HG03571 (cell line): ENCODE results near the gene DEFB132.

Experiments
- ATAC-seq: cut with Tn5 transposase; IDR thresholded peaks from one replicate; pipeline ENCODE4 v1.9.1; 2021; ENCODE audit not compliant: unreplicated experiment

Gene DEFB132

DNA sequence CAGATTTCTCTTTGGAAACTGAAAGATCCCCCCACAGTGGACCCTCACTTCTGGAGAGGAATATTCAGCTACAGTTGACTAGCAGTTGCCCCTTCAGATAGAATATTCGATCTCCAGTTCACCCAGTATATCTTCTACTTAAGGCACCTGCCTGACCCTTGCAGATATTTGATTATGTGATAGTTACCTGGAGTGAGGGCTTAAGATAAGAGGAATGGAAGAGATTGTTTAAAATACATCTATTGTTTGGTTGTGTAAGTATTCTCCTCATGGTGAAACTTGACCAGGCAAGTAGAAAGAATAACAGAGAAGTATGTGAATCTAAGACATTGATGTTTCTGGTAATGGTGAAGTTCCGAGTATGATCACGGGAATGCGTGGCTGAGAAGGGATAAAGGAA, 38.3 kb downstream of the DEFB132 start:
- ATAC-seq: no peak

DNA sequence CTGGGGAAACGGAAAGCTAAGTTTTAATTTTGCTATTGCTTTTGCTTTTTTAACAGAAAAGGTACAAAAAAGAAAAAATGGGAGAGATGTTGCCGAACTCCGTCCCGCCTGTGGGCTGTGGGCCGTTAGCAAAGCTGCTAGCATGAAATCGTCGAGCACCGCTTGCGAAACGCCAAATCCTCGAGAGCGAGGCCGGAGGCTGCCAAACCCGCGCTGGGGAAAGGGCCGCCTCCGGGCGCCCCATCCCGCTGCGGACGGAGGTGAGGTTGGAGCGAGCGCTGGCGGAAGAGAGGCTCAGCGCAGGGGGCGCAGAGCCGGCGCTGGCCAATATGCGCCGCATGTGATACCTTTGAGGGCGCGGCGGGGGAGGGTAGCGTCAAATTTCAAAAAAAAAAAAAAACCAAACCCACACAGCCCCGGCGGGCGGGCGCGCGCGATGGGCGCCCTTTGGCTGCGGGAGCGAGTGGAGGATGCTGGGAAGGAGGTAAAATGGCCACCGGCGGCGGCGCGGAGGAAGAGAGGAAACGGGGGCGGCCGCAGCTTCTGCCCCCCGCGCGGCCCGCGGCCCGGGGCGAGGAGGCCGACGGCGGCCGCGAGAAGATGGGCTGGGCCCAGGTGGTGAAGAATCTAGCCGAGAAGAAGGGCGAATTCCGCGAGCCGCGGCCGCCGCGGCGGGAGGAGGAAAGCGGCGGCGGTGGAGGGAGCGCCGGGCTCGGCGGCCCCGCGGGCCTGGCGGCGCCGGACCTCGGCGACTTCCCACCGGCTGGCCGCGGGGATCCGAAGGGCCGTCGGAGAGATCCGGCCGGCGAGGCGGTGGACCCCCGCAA, 39.8 kb downstream of the DEFB132 start, which contains the start of gene ZCCHC3:
ZCCHC3 (plus strand) TSS at position 473 of the 827 bp plus-strand sequence; CDS start at position 490, 17 bp downstream.
- peak; percentile 72 for ATAC-seq

DNA sequence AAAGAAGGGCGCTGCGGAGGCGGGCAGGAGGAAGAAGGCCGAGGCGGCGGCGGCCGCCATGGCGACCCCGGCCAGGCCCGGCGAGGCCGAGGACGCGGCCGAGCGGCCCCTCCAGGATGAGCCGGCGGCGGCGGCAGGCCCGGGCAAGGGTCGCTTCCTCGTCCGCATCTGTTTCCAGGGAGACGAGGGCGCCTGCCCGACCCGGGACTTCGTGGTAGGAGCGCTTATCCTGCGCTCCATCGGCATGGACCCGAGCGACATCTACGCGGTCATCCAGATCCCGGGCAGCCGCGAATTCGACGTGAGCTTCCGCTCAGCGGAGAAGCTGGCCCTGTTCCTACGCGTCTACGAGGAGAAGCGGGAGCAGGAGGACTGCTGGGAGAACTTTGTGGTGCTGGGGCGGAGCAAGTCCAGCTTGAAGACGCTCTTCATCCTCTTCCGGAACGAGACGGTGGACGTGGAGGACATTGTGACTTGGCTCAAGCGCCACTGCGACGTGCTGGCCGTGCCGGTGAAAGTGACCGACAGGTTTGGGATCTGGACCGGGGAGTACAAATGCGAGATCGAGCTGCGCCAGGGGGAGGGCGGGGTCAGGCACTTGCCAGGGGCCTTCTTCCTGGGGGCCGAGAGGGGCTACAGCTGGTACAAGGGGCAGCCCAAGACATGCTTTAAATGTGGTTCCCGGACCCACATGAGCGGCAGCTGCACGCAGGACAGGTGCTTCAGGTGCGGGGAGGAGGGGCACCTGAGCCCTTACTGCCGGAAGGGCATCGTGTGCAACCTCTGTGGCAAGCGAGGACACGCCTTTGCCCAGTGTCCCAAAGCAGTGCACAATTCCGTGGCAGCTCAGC, 40.6 kb downstream of the DEFB132 start:
- ATAC-seq: peak; percentile 32

DNA sequence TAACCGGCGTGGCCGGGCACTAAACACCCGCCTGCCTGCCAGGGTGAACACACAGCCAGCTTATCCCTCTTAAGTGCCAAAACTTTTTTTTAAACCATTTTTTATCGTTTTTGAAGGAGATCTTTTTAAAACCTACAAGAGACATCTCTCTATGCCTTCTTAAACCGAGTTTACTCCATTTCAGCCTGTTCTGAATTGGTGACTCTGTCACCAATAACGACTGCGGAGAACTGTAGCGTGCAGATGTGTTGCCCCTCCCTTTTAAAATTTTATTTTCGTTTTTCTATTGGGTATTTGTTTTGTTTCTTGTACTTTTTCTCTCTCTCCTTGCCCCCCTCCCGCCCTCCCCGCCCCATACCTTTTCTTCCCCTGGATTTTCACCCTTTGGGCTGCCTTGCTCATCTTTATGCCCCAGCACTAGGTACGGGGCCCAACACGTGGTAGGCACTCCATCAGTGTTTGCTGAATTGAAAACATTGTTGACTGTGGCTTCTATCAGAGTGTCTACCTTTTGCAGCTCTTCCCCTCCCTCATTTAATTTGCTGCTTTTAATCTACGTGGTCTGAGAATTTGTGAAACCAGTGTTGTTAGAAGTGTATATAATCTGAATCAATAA, 41.4 kb downstream of the DEFB132 start:
- ATAC-seq: no peak

DNA sequence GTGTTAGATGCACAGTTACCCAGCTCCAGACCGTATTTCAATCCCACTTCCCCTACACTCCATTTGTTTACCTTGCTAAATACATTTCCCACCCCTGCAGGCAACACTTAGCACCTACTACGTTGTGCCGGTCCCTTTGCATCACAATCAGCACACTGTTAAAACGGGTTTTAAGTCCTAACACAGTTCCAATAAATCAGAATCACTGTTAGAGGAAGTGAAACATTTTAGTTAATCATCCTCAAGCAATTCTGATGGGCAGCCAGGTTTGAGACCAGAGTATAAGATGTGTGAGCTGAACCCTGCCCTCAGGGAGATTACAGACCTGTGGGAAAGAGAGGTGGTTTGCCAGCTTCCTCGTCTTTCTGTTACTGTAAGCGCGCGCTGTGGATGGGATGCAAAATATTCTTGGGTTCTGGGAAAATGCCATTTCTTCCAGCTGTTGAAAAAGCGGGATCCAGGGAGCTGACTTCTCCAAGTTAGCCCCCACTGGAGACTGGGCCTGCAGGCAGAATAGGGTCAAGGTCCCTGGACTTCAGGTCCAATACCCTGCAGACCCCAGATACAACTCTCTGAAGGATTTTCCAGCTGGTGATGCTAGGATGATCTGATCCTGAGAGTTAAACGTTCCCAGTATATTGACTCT, 42.9 kb downstream of the DEFB132 start:
- ATAC-seq: no peak

DNA sequence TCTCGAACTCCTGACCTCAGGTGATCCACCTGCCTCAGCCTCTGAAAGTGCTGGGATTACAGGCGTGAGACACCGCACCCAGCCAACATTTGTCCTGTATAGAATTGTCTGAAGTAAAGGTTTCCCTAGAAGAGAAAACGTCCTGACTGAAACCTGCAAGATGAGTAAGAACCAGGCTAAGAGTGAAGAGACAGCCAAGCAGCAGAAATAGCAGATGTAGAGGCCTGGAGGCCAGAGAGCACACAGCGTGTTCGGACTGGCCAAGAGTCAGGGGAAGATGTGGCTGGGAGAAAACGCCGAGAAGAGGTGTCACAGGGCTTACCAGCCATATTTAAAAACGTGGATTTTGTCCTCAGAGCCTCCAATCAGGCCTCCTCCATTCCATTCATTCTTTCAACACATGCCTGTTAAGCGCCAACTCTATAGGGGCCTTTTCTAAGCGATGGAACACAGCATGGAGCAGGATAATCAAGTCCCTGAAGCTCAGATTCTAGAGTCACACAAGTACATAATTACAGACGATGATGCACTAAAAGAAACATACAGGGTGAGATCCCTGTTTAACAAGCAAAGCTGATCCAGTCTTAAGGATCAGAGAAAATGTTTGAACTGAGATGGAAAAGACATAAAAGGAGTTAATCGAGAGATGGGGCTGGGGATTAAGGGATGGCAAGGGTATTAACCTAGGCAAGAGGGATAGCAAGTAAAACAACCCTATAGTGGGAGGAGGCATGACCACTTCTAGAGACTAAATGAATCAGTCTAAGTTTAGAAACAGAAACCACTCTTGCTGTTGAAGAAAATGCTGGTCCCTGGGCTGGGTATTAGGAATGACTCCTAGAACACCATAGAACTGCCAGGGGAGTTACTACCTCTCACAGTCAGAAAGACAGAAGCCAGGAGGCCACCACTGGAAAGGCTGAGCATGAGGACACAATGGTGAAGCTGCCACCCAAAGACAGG, 44.6 kb downstream of the DEFB132 start:
- ATAC-seq: no peak

DNA sequence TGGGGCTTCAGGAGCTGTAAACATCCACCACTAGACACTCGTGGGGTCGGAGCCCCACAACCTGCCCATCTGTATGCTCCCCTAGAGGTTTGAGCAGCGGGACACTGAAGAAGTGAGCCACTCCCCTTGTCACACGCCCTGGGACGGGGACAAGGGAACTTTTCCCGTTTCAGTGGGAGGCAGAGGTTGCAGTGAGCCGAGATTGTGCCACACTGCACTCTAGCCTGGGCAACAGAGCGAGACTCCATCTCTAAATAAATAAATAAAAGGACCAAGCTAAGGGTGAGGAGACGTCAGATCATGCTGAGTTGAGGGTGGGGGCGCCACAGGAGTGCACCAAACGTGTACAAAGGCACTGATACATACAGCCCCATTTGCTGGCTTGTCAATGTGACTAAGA, 48.2 kb downstream of the DEFB132 start:
- ATAC-seq: no peak

DNA sequence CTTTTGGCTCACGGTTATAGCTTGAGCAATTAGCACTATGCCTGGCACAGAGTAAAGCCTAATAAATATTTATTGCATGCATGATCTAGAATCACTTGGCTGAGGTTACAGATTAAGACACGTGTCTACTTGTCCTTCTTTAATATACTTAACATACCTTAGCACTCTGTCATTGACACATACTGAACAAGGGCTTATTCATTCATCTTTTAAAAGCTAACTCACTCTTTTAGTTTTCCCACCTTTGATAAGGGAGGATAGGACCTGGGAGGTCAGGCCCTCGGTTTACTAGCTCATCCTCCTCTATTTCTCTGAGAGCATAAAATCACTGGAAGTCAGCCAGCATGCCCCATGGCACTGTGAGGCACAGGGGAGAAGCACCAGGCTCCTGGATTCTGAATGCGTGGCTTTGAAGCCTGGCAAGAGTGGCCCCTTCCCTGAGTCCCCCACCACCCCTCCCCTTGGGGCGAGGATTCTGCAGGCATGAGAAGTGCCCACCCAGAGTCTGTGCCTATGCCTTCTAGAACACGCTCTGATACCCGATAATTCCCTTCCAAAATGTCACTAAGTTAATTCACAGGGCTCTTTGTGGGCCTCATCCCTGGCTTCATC, 51.0 kb downstream of the DEFB132 start:
- no peak for ATAC-seq

DNA sequence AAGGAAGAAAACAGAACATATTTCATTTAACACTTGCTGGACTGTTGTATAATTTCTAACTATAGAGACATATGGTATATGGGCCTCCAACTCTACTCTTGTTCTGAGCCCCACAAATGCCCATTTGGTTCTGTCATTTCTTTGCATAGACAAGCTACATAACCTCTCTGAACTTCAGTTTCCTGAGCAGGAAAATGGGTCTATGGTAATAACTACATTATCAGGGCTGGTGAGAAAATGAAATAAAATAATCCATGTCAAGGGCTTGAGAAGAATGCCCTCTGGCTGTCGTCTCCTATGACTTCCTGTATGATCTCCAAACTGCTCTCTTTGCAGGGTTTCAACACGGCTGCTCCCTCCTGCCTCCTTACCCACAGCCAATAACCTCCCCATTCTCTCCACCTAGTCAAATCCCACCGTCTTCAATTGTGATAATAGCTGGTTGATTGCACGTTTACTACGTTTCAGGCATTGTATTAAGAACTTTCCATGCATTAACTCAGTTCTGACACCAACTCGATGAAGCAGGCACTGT, 51.8 kb downstream of the DEFB132 start:
- ATAC-seq: no peak

DNA sequence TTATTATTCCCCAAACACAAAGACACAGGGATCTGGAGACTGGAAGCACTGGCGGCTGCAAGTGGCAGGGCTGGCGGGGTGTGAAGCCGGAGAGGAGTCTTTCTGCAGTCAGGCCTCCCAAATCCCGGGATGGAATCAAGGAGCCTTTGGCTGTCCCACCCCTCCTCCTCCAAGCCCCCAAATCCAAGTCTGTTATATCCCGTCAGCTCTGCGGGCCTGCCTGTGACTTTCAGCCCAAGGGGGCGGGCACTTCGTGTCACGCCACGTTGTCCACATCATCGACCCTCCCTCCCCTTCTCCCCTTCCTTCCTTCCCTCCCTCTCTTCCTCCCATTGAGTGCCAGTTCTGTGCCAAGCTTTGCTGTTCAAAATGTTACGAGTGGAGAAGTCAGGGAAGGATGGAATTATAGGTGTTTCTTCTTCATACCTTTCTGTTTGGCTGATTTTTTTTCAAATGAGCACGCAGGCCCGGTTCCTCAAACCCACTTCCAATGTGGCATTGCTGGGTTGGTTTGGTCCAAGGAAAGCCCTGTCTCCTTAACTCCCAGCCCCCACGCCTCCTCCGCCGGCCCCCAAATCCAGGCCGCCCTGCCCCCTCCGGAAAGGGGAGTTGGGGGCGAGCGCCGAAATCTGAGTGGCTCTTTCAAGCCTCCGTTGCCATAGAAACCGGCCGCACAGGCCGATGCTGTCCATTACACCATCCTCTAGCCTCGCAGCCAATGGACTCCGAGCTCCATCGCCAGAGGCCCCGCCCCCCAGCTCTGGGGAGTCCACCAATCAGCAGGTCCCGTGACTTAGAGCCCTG, 52.5 kb downstream of the DEFB132 start:
- peak; percentile 97 for ATAC-seq

DNA sequence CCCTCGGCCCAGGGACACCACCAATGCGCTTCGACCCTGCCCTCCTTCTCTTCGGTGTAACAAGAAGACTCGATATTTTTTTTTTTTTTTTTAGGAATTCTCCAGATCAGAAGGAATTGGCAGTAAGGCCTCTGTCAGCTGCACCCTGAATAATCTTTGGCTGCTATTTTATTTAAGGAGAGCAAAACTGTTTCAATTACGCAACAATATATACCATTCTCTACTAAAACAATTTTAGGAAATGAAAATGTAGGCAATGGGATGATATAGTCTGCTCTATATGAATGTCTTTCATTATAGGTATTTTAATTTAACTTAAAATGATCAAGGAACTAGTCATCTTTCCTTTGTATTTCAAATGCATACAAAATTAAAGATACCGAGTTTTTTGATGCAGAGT, 53.1 kb downstream of the DEFB132 start:
- no peak for ATAC-seq
